ENCODE measurements around the gene PLB1. TPM values are rescaled to one million over a fixed set of nuclear protein-coding genes. Genes with fewer than 3 reads are reported as not detected.

Gene PLB1
- total RNA-seq, 5 donors from 2014 or later (not counting 1 experiment from before 2014, with no cell fraction given) = 0.07 to 2.5 (median 0.58) TPM

- DNase-seq (no peak), ATAC-seq (replicated peaks in 1 of 4) (no peak)
- no peak overlapping the region for H3K4me3 ChIP-seq (ENCODE audit: control insufficient read depth in 1 of 2, extremely low read depth in 1 of 2, low read length in 1 of 2)
- H3K27me3 ChIP-seq (replicated peaks in 1 of 2; ENCODE audit: control insufficient read depth in 2 of 2, extremely low read depth in 1 of 2, insufficient read depth in 2 of 2, low read length in 1 of 2) = peaks cover 0 to 16% of the 10 kb centered on the region in 2 experiments
- Mint-ChIP-seq H3K9me3 (no peaks in the 10 kb centered on the region), H3K4me1 (no peaks in the 10 kb centered on the region), H3K27me3 (peaks cover 4 to 6% of the 10 kb centered on the region in 2 donors), H3K4me3 (no peak overlapping the region), H3K36me3 (no peaks in the 10 kb centered on the region), H3K27ac (no peak overlapping the region)
- H3K9me3 ChIP-seq = no peaks in the 10 kb centered on the region
- H3K27ac ChIP-seq (ENCODE audit: low read length) = no peak overlapping the region
- POLR2A ChIA-PET = no interaction called here
- CTCF ChIA-PET = no interaction called here
- no peaks in the 10 kb centered on the region for H3K4me1 ChIP-seq (ENCODE audit: control insufficient read depth in 1 of 2, extremely low read depth in 1 of 2, insufficient read depth in 2 of 2, low read length in 2 of 2)
- H3K36me3 ChIP-seq (ENCODE audit: control insufficient read depth in 2 of 2, extremely low read depth in 1 of 2, insufficient read depth in 1 of 2, low read length in 1 of 2) = no peaks in the 10 kb centered on the region
- 90% methylated on average over 1 of the region's 3 CpGs for WGBS (ENCODE audit: insufficient coverage)
Measured at GRCh38 chr2:28530782-28531181, 34.9 kb downstream of the PLB1 start.

DNA sequence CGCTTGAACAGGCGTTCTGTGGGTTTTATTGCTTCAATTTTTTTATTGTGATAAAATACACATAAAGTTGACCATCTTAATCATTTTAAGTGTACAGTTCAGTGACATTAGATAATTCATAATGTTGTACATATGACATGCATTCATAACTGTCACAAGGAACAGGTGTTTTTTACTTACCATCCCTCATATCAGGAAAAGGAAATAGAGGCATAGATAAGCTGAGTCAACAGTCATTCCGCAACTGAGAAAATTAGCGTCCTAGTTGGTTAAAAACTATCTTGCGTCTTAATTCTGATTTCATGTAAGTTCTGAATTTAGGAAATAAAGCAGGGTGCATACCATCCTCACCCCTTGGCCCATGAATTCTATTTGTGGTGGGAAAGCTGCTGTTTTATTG lies 36.5 kb downstream of the PLB1 start:
- POLR2A ChIA-PET = no interaction called here
- Mint-ChIP-seq H3K9me3 (no peaks in the 10 kb centered on the region), H3K36me3 (no peaks in the 10 kb centered on the region), H3K27ac (no peak overlapping the region), H3K27me3 (peaks cover 4 to 5% of the 10 kb centered on the region in 2 donors), H3K4me3 (no peak overlapping the region), H3K4me1 (no peaks in the 10 kb centered on the region)
- ATAC-seq (replicated peaks in 1 of 4) = no peak
- CTCF ChIA-PET = no interaction called here
- Histone ChIP-seq H3K27me3 (replicated peaks in 1 of 2; ENCODE audit: control insufficient read depth in 2 of 2, extremely low read depth in 1 of 2, insufficient read depth in 2 of 2, low read length in 1 of 2) (peaks cover 0 to 8% of the 10 kb centered on the region in 2 experiments), H3K9me3 (no peaks in the 10 kb centered on the region), H3K4me1 (ENCODE audit: control insufficient read depth in 1 of 2, extremely low read depth in 1 of 2, insufficient read depth in 2 of 2, low read length in 2 of 2) (no peaks in the 10 kb centered on the region), H3K27ac (ENCODE audit: low read length) (no peak overlapping the region), H3K4me3 (ENCODE audit: control insufficient read depth in 1 of 2, extremely low read depth in 1 of 2, low read length in 1 of 2) (no peak overlapping the region), H3K36me3 (ENCODE audit: control insufficient read depth in 2 of 2, extremely low read depth in 1 of 2, insufficient read depth in 1 of 2, low read length in 1 of 2) (no peaks in the 10 kb centered on the region)
- 80% methylated on average over 1 of the region's 5 CpGs for WGBS (ENCODE audit: insufficient coverage)
- no peak for DNase-seq

DNA sequence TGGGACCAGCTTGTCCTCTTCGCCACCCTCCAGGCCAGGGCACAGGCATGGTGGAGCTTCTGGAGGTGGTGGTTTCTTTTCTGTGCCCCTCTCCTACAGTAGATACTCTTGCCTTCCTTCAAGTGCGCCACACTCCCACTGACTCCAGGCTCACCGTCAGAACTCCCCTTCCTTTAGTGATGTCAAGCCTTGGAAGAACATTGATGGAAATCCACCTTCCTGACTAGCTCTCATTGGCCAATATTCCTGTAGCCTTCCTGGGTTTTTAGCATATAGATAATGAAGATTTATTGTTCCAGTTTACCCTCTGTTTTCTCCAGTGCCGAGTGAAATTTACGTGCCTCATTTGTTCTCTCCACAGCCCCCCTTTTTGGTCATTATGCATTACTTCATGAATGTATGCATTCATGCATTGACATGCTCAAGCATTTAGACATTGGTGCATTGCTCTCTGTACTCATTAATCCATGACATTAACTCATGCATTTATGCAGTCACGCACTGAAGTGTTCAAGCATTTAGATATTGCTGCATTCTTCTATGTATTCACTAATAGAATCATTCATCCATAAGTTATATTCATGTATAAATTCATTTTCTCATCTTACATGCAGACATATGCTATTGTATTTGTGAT lies 37.3 kb downstream of the PLB1 start:
- ATAC-seq (replicated peaks in 1 of 4) (no peak), DNase-seq (no peak)
- Mint-ChIP-seq H3K36me3 (no peaks in the 10 kb centered on the region), H3K27ac (no peak overlapping the region), H3K4me1 (no peaks in the 10 kb centered on the region), H3K27me3 (peaks cover 6 to 10% of the 10 kb centered on the region in 2 donors), H3K4me3 (no peak overlapping the region), H3K9me3 (no peaks in the 10 kb centered on the region)
- no peaks in the 10 kb centered on the region for H3K9me3 ChIP-seq
- H3K4me1 ChIP-seq (ENCODE audit: control insufficient read depth in 1 of 2, extremely low read depth in 1 of 2, insufficient read depth in 2 of 2, low read length in 2 of 2) = no peaks in the 10 kb centered on the region
- 100% methylated on average over 2 of the region's 6 CpGs for WGBS (ENCODE audit: insufficient coverage)
- POLR2A ChIA-PET = no interaction called here
- no peak overlapping the region for H3K4me3 ChIP-seq (ENCODE audit: control insufficient read depth in 1 of 2, extremely low read depth in 1 of 2, low read length in 1 of 2)
- peaks cover 0 to 5% of the 10 kb centered on the region in 2 experiments for H3K27me3 ChIP-seq (replicated peaks in 1 of 2; ENCODE audit: control insufficient read depth in 2 of 2, extremely low read depth in 1 of 2, insufficient read depth in 2 of 2, low read length in 1 of 2)
- H3K27ac ChIP-seq (ENCODE audit: low read length) = no peak overlapping the region
- H3K36me3 ChIP-seq (ENCODE audit: control insufficient read depth in 2 of 2, extremely low read depth in 1 of 2, insufficient read depth in 1 of 2, low read length in 1 of 2) = no peaks in the 10 kb centered on the region
- CTCF ChIA-PET = interaction anchor here in 1 of 2 donors (0.5 kb wide), 1 partner anchor 744 kb away, joined by 5 read pairs; no protein-coding TSS in a partner anchor

GRCh38 chr2:28534817-28535216 lies 39.0 kb downstream of the PLB1 start:
- CTCF ChIA-PET = no interaction called here

GRCh38 chr2:28538134-28538533 lies 42.3 kb downstream of the PLB1 start:
- no peaks in the 10 kb centered on the region for H3K9me3 ChIP-seq
- no peak overlapping the region for H3K27ac Mint-ChIP-seq
- ChIA-PET CTCF (no interaction called here), POLR2A (no interaction called here)
- H3K27me3 ChIP-seq (replicated peaks in 1 of 2; ENCODE audit: control insufficient read depth in 2 of 2, extremely low read depth in 1 of 2, insufficient read depth in 2 of 2, low read length in 1 of 2) = peaks cover 0 to 11% of the 10 kb centered on the region in 2 experiments
- H3K4me1 Mint-ChIP-seq = no peaks in the 10 kb centered on the region
- H3K4me3 ChIP-seq (ENCODE audit: control insufficient read depth in 1 of 2, extremely low read depth in 1 of 2, low read length in 1 of 2) = no peak overlapping the region
- DNase-seq (no peak), ATAC-seq (replicated peaks in 1 of 4) (no peak)
- H3K27me3 Mint-ChIP-seq = peaks cover 6 to 13% of the 10 kb centered on the region in 2 donors
- no peaks in the 10 kb centered on the region for H3K36me3 ChIP-seq (ENCODE audit: control insufficient read depth in 2 of 2, extremely low read depth in 1 of 2, insufficient read depth in 1 of 2, low read length in 1 of 2)
- no peaks in the 10 kb centered on the region for H3K36me3 Mint-ChIP-seq
- H3K27ac ChIP-seq (ENCODE audit: low read length) = no peak overlapping the region
- WGBS (ENCODE audit: insufficient coverage) = 40% methylated on average over 1 of the region's 9 CpGs
- no peak overlapping the region for H3K4me3 Mint-ChIP-seq
- no peaks in the 10 kb centered on the region for H3K9me3 Mint-ChIP-seq
- H3K4me1 ChIP-seq (ENCODE audit: control insufficient read depth in 1 of 2, extremely low read depth in 1 of 2, insufficient read depth in 2 of 2, low read length in 2 of 2) = no peaks in the 10 kb centered on the region

More at GRCh38 chr2:28534817-28535216, 39.0 kb downstream of the PLB1 start:
- DNase-seq = no peak
- no peak for ATAC-seq (replicated peaks in 1 of 4)
- no peak overlapping the region for H3K4me3 ChIP-seq (ENCODE audit: control insufficient read depth in 1 of 2, extremely low read depth in 1 of 2, low read length in 1 of 2)
- H3K9me3 ChIP-seq = no peaks in the 10 kb centered on the region
- Mint-ChIP-seq H3K27me3 (peaks cover 6 to 10% of the 10 kb centered on the region in 2 donors), H3K9me3 (no peaks in the 10 kb centered on the region), H3K36me3 (no peaks in the 10 kb centered on the region), H3K4me1 (no peaks in the 10 kb centered on the region), H3K4me3 (no peak overlapping the region), H3K27ac (no peak overlapping the region)
- WGBS (ENCODE audit: insufficient coverage) = no CpG with 5 or more reads among the region's 2 CpGs
- no peaks in the 10 kb centered on the region for H3K36me3 ChIP-seq (ENCODE audit: control insufficient read depth in 2 of 2, extremely low read depth in 1 of 2, insufficient read depth in 1 of 2, low read length in 1 of 2)
- H3K27ac ChIP-seq (ENCODE audit: low read length) = no peak overlapping the region
- H3K27me3 ChIP-seq (replicated peaks in 1 of 2; ENCODE audit: control insufficient read depth in 2 of 2, extremely low read depth in 1 of 2, insufficient read depth in 2 of 2, low read length in 1 of 2) = peaks cover 0 to 7% of the 10 kb centered on the region in 2 experiments
- H3K4me1 ChIP-seq (ENCODE audit: control insufficient read depth in 1 of 2, extremely low read depth in 1 of 2, insufficient read depth in 2 of 2, low read length in 2 of 2) = no peaks in the 10 kb centered on the region
- POLR2A ChIA-PET = no interaction called here

- H3K4me3 ChIP-seq (ENCODE audit: control insufficient read depth in 1 of 2, extremely low read depth in 1 of 2, low read length in 1 of 2) = no peak overlapping the region
- H3K27me3 Mint-ChIP-seq = peaks cover 4 to 10% of the 10 kb centered on the region in 2 donors
- ChIA-PET CTCF (no interaction called here), POLR2A (no interaction called here)
- no peak overlapping the region for H3K27ac ChIP-seq (ENCODE audit: low read length)
- no peaks in the 10 kb centered on the region for H3K4me1 ChIP-seq (ENCODE audit: control insufficient read depth in 1 of 2, extremely low read depth in 1 of 2, insufficient read depth in 2 of 2, low read length in 2 of 2)
- no peak overlapping the region for H3K27ac Mint-ChIP-seq
- no peak overlapping the region for H3K4me3 Mint-ChIP-seq
- peaks cover 0 to 11% of the 10 kb centered on the region in 2 experiments for H3K27me3 ChIP-seq (replicated peaks in 1 of 2; ENCODE audit: control insufficient read depth in 2 of 2, extremely low read depth in 1 of 2, insufficient read depth in 2 of 2, low read length in 1 of 2)
- no peaks in the 10 kb centered on the region for H3K9me3 ChIP-seq
- 86% methylated on average over 8 of the region's 9 CpGs for WGBS (ENCODE audit: insufficient coverage)
- no peaks in the 10 kb centered on the region for H3K36me3 ChIP-seq (ENCODE audit: control insufficient read depth in 2 of 2, extremely low read depth in 1 of 2, insufficient read depth in 1 of 2, low read length in 1 of 2)
- DNase-seq = no peak
- no peak for ATAC-seq (replicated peaks in 1 of 4)
- H3K4me1 Mint-ChIP-seq = no peaks in the 10 kb centered on the region
- H3K9me3 Mint-ChIP-seq = no peaks in the 10 kb centered on the region
- no peaks in the 10 kb centered on the region for H3K36me3 Mint-ChIP-seq
Measured at GRCh38 chr2:28538652-28539051, 42.8 kb downstream of the PLB1 start.

Data from T-cell (primary cell).